Gastrocnemius medialis (tissue), 4 donors: Measurements from ENCODE around the gene DAGLB.

Experiments used
- CTCF ChIP-seq, 5 experiments: fragments of 450-650 bp in 3 of 5; fragments of 200-600 bp in 2 of 5; sonication (generic) in 2 of 5; IDR thresholded peaks in 4 of 5; conservative IDR thresholded peaks in 1 of 5; 1 replicate in 4 of 5; 2 replicates in 1 of 5; pipeline ENCODE4 v1.5.1; 2016 to 2019; ENCODE audit warnings: antibody characterized with exemption in 5 of 5, mild to moderate bottlenecking in 3 of 5, moderate library complexity in 3 of 5
- POLR2A ChIP-seq, 2 donors: fragments of 450-650 bp; IDR thresholded peaks; one replicate each; pipeline ENCODE4 v1.6.1; 2017; ENCODE audit warnings: antibody characterized with exemption in 2 of 2, mild to moderate bottlenecking in 2 of 2, moderate library complexity in 2 of 2

- TF ChIP-seq CTCF (IDR thresholded peaks at IDR 0.05 in 4 of 5, conservative IDR thresholded peaks at IDR 0.05 in 1 of 5) (no peak), POLR2A (IDR thresholded peaks at IDR 0.05) (no peak)
These were observed 46.6 kb upstream of the DAGLB start for GRCh38 chr7:6494365-6494764.
